Activated CD4-positive, alpha-beta T cell treated with anti-CD3 and anti-CD28 coated beads, Interleukin-2, amount 10 ng/mL, durations not matched to agents 24 days and 14 days (primary cell): ENCODE measurements around the gene PGBD2. TPM values are rescaled to one million over a fixed set of nuclear protein-coding genes. Genes with fewer than 3 reads are reported as not detected.
"Not testable (repeated sequence)": the region's sequence is repeated elsewhere in the genome, so short reads cannot be mapped to it uniquely, and the experiment has no call there.

ENCODE experiments used
- DNase-seq: peaks from one replicate; pipeline ENCODE4 v3.0.0; 2022
- H3K27ac Mint-ChIP-seq: one replicate; pipeline ENCODE4 v1.8.0; 2022; ENCODE audit warnings: mild to moderate bottlenecking, mixed read lengths
- H3K27me3 Mint-ChIP-seq: one replicate; pipeline ENCODE4 v1.8.0; 2022; ENCODE audit warnings: mixed read lengths
- H3K36me3 Mint-ChIP-seq: one replicate; pipeline ENCODE4 v1.8.0; 2022; ENCODE audit warnings: low read depth, mild to moderate bottlenecking, mixed read lengths
- H3K4me1 Mint-ChIP-seq: one replicate; pipeline ENCODE4 v1.8.0; 2021; ENCODE audit warnings: mixed read lengths
- H3K4me3 Mint-ChIP-seq: one replicate; pipeline ENCODE4 v1.8.0; 2022; ENCODE audit warnings: mild to moderate bottlenecking, moderate library complexity, mixed read lengths
- H3K9me3 Mint-ChIP-seq: one replicate; pipeline ENCODE4 v1.8.0; 2021; ENCODE audit warnings: mixed read lengths
- intact Hi-C: fragments of 100-400 bp; cut with micrococcal nuclease; formaldehyde crosslinking; loops from one replicate; pipeline ENCODE4 v1.15.1; 2023
- total RNA-seq: library from RNA; stranded (reverse); gene quantifications from 2 replicates; pipeline ENCODE4 v1.2.3, GENCODE V29; 2022

PGBD2 gene
- total RNA-seq, 1 donor from 2014 or later, result 7.4 TPM

DNA sequence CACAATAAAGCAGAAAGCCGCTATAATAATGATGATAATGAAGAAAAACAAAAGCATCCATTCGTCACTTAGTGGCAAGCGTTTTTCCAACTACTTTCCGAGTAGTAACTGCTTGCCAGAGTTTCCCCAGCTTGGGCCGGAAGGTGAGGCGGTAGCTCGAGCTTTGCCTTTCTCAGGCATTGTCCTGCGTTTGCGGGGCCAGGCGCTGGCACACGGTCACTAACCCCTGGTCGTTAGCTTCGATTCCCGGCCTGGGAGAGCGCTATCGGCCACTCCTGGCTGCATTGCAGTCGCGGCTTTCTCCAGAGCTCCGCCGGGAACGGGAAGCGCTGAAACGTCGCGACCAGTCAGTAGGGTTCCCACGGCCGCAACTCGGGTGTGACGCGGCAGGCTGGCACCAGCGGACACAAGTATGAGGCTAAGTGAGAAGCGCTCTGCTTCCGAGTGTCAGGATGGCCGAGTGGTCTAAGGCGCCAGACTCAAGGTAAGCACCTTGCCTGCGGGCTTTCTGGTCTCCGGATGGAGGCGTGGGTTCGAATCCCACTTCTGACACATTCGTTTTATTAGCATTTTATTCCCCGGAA is 32.5 kb upstream of the PGBD2 start:
- peak; percentile 97 for DNase-seq
- peaks cover 6% of the 10 kb centered on the region for H3K9me3 Mint-ChIP-seq
- H3K27ac Mint-ChIP-seq, result peak overlapping the region; percentile 95
- H3K4me3 Mint-ChIP-seq, result peak overlapping the region; percentile 96
- H3K4me1 Mint-ChIP-seq, result peaks cover 19% of the 10 kb centered on the region
- peaks cover 14% of the 10 kb centered on the region for H3K27me3 Mint-ChIP-seq
- intact Hi-C loops, result loop anchor here (1.0 kb wide), 5 partner anchors 10 to 47 kb away; partner anchors contain the start of genes PGBD2, ZNF672 and ZNF692
- peaks cover 3% of the 10 kb centered on the region for H3K36me3 Mint-ChIP-seq

DNA sequence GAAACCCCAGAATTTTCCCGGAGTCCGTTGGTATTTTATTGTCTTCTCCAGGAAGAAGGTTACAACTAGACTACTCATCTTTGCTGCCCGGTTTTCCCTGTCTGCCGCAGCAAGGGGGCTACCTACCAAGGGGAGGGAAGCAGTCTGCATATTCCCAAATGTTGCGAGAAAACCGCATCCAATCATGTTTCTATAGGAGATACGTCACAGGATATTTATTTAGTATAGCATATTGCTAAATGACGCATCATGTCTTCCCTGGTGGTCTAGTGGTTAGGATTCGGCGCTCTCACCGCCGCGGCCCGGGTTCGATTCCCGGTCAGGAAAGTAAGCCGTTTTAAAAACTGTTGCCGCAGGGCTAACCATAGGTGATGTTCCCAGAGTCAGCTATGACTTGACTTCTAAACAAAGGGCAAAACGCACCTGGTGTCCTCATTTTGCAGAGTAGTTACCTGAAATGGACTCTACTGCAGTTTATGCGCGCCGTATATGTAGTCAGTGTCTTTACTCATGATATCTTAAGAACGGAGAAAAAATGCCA is 32.0 kb upstream of the PGBD2 start:
- peak overlapping the region; percentile 96 for H3K4me3 Mint-ChIP-seq
- H3K27me3 Mint-ChIP-seq, result peaks cover 16% of the 10 kb centered on the region
- peaks cover 19% of the 10 kb centered on the region for H3K4me1 Mint-ChIP-seq
- DNase-seq, result peak; percentile 95
- peak overlapping the region; percentile 95 for H3K27ac Mint-ChIP-seq
- peaks cover 6% of the 10 kb centered on the region for H3K9me3 Mint-ChIP-seq
- intact Hi-C loops, result loop anchor here (1.0 kb wide), 5 partner anchors 11 to 48 kb away; partner anchors contain the start of genes PGBD2, ZNF672 and ZNF692
- H3K36me3 Mint-ChIP-seq, result peaks cover 3% of the 10 kb centered on the region

DNA sequence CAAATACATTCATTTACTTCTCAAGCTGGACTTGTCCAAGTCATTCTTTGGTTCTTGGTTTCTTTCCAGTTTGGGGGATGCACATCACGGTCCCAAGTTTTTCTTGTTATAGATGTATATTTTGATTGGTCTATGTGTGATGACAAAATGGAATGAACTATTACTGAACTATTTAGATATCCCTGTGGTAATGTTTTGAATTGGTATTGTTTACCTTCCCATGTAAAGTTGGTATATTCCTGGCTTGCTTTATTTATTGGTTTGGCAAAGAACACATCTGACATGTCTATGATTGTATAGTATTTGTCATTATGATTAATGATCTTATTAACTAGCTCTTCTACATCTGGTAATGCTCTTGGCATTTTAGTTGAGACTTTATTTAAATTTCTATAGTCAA is 24.8 kb upstream of the PGBD2 start:
- no peak for DNase-seq
- Mint-ChIP-seq H3K36me3 (no peaks in the 10 kb centered on the region), H3K27ac (no peak overlapping the region), H3K4me3 (no peak overlapping the region), H3K27me3 (peaks cover 31% of the 10 kb centered on the region), H3K4me1 (no peaks in the 10 kb centered on the region), H3K9me3 (no peaks in the 10 kb centered on the region)
- intact Hi-C loops, result no loop called here

DNA sequence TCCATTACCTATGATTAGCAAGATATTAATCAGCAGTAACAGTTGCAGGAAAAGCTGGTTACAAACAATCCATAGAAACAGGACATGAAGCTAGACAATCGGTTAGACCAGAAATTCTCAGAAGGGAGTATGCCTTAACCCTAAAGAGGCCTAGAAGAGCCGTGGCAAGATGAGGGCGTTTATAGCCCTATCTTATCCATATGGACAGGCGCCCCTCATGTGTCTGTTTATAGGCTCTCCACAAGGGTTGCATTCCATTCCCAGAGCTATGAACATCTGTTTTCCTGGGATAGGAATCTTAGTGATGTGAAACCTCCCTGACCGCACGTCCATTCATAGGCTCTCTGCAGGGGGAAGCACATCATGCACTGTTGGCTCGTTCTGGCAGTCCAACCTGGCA is 23.6 kb upstream of the PGBD2 start:
- H3K9me3 Mint-ChIP-seq, H3K4me1 Mint-ChIP-seq, H3K4me3 Mint-ChIP-seq, DNase-seq, H3K27ac Mint-ChIP-seq, intact Hi-C loops, H3K36me3 Mint-ChIP-seq: not testable (repeated sequence)
- peaks cover 34% of the 10 kb centered on the region for H3K27me3 Mint-ChIP-seq

DNA sequence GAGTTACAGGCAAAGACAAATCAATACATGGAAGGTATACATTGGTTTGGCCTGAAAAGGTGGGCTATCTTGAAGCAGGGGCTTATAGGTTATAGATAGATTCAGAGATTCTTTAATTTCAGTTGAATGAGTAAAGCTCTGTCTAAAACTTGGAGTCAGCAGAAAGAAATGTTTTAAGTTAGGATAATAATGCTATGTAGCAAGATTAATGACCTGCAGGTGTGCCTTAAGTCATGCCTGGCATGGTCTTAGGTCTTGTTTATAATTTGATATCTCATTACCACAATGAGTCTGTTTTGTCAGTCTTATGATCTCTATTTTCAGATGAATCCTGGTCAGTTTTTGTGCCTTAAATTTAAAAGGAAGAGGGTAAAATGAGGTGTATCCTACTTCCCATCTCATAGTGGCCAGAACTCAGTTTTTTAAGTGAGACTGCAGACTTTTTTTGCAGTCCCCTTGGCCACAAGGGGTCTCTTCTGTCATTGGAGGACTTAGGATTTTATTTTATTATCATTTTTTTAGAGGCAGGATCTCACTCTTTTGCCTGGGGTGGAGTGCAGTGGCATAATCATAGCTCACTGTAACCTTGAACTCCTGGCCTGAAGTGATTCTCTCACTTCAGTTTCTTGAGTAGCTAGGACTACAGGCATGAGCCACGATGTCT is 21.3 kb upstream of the PGBD2 start:
- no peak overlapping the region for H3K27ac Mint-ChIP-seq
- H3K9me3 Mint-ChIP-seq, result no peaks in the 10 kb centered on the region
- no peak overlapping the region for H3K4me3 Mint-ChIP-seq
- intact Hi-C loops, result no loop called here
- no peaks in the 10 kb centered on the region for H3K4me1 Mint-ChIP-seq
- H3K36me3 Mint-ChIP-seq, result no peaks in the 10 kb centered on the region
- H3K27me3 Mint-ChIP-seq, result peaks cover 29% of the 10 kb centered on the region
- DNase-seq, result no peak

DNA sequence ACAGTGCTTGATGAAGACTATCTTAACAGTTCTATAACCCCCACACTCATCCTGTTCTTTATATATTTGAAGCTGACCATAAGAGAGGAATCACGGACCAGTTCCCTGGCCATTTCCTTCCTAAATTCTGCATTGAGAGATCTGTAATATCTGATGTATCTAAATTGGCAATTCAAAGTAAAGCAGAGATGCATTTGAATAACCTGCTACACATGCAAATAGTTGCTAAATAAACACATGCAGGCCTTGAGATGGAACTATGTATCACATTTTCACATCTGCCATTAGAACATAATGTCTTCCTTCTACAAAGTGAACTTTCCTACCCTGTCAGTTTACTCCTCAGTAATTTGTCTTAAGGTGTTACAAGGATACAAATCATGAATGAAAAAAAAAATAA is 20.4 kb upstream of the PGBD2 start:
- peaks cover 28% of the 10 kb centered on the region for H3K27me3 Mint-ChIP-seq
- intact Hi-C loops, result no loop called here

DNA sequence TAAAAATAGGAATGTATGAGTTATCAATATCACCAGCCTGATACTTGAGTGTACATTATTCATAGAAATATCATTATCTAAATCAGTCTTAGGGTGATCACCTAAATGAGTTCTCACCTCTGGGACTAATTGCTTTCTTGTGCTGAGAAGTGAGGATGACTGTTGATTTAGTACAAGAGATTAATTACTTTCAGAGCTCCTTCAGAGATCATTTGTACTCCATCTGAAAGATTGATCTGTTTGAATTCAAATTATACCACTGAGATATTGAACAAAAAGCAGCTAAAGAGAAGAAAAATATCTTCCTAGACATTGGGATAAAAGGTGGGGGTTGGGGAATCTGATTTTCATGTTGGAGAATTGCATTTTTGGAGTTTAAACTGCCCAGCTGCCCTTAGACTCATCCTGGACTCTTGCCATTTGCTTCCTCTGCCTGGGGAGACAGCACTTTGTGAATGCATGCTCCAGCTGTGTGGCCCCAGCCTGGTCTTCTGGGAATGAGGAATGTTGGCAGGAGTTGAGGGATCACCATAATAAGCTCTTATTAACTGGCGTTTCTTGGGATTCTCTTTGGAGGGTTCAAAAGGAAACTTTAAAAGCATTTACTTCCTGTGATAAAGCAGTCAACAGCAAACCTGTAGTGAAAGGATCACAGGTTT is 19.7 kb upstream of the PGBD2 start:
- Mint-ChIP-seq H3K36me3 (no peaks in the 10 kb centered on the region), H3K9me3 (no peaks in the 10 kb centered on the region), H3K4me3 (no peak overlapping the region), H3K4me1 (no peaks in the 10 kb centered on the region), H3K27ac (no peak overlapping the region), H3K27me3 (peaks cover 29% of the 10 kb centered on the region)
- no peak for DNase-seq
- intact Hi-C loops, result no loop called here

More for the DNA sequence above, 20.4 kb upstream of the PGBD2 start:
- Mint-ChIP-seq H3K4me3 (no peak overlapping the region), H3K27ac (no peak overlapping the region), H3K9me3 (no peaks in the 10 kb centered on the region), H3K36me3 (no peaks in the 10 kb centered on the region), H3K4me1 (no peaks in the 10 kb centered on the region)
- DNase-seq, result no peak

DNA sequence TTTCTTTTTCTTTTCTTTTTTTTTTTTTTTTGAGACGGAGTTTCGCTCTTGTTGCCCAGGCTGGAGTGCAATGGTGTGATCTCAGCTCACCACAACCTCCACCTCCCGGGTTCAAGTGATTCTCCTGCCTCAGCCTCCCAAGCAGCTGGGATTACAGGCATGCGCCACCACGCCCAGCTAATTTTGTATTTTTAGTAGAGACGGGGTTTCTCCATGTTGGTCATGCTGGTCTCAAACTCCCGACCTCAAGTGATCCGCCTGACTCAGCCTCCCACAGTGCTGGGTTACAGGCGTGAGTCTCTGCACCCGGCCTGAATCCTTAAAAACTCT is 16.2 kb upstream of the PGBD2 start:
- H3K4me1 Mint-ChIP-seq, H3K4me3 Mint-ChIP-seq, intact Hi-C loops, DNase-seq, H3K36me3 Mint-ChIP-seq, H3K27ac Mint-ChIP-seq, H3K9me3 Mint-ChIP-seq: not testable (repeated sequence)
- H3K27me3 Mint-ChIP-seq, result peaks cover 46% of the 10 kb centered on the region

DNA sequence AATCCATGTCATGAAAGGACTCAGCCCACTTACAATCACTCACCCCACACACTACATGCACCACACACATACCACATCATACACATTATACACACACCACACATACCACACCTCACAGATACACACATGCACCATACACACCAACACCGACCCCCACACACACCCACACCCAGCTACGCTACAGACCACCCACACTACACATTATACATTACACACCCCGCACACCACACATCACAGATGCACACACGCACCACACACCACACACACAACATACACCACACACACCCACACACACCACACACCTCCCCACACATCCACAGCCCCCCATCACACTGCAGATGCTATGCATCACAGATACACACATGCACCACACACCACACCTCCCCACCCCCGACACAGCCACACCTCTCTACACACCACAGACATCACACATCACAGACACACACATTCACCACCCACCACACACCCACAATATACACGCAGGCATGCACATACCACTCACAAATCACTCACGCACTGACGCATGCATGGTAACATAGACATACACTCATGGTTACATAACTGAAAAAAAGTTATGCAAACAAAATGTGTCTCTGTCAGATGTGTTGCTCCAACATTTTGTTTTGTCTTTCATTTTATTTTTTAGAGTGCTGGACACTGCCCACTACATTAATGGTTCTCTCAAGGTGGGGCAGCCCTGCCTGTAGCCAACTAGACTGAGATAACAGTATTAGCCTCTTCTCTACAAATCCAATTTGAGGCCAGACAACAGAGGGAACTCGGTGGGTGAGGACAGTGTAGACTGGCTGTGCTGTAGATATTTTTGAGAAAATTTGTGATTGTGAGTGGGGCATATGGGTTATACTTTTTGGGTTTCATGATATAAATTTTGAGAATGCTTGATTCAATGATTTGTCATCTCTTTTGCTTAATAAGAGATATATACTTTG is 15.2 kb upstream of the PGBD2 start:
- no peak for DNase-seq
- H3K4me1 Mint-ChIP-seq, result no peaks in the 10 kb centered on the region

DNA sequence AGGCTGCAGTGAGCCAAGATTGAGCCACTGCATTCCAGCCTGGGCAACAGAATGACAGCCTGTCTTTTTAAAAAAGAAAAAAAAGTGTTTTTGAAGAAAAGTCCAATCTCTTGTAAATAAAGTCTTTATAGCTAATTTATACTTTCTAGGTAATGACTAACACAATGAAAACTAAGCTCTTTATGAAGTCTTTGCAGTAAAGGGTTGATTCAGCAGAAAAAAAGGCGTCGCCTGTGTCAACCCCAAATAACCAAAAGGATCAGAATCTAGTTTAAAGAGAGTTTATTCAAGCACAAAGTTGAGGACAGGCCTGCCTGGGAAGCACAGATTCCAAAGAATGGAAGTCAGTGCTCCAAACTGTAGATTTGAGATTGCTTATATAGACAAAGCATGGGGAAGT is 14.3 kb upstream of the PGBD2 start:
- no peaks in the 10 kb centered on the region for H3K9me3 Mint-ChIP-seq
- peaks cover 42% of the 10 kb centered on the region for H3K27me3 Mint-ChIP-seq
- DNase-seq, result no peak
- H3K4me3 Mint-ChIP-seq, result no peak overlapping the region
- intact Hi-C loops, result no loop called here
- no peaks in the 10 kb centered on the region for H3K36me3 Mint-ChIP-seq
- H3K4me1 Mint-ChIP-seq, result no peaks in the 10 kb centered on the region
- no peak overlapping the region for H3K27ac Mint-ChIP-seq

More for the DNA sequence above, 15.2 kb upstream of the PGBD2 start:
- no peak overlapping the region for H3K4me3 Mint-ChIP-seq
- H3K27ac Mint-ChIP-seq, result no peak overlapping the region
- no peaks in the 10 kb centered on the region for H3K36me3 Mint-ChIP-seq
- intact Hi-C loops, result no loop called here
- no peaks in the 10 kb centered on the region for H3K9me3 Mint-ChIP-seq
- peaks cover 46% of the 10 kb centered on the region for H3K27me3 Mint-ChIP-seq

DNA sequence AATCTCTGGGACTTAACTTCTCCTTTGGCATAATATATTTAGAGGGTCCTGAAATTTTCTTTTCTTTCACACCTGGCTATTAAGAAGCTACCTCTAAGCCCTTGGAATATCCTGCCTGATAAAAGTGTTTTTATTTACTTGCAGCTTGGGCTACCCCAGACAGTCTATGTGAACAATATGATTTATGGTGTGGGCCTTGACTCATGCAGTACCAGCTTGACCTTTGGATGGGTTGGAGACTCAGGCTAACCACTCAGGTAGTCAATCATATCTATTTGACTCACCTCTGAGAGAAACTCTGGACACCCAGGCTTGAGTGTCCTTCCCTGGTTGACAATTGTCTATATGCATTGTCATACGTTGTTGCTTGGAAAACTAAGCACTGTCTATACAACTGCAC is 13.4 kb upstream of the PGBD2 start:
- Mint-ChIP-seq H3K4me3 (no peak overlapping the region), H3K27me3 (peaks cover 41% of the 10 kb centered on the region), H3K27ac (no peak overlapping the region), H3K36me3 (no peaks in the 10 kb centered on the region), H3K9me3 (no peaks in the 10 kb centered on the region), H3K4me1 (no peaks in the 10 kb centered on the region)
- DNase-seq, result no peak
- intact Hi-C loops, result no loop called here

DNA sequence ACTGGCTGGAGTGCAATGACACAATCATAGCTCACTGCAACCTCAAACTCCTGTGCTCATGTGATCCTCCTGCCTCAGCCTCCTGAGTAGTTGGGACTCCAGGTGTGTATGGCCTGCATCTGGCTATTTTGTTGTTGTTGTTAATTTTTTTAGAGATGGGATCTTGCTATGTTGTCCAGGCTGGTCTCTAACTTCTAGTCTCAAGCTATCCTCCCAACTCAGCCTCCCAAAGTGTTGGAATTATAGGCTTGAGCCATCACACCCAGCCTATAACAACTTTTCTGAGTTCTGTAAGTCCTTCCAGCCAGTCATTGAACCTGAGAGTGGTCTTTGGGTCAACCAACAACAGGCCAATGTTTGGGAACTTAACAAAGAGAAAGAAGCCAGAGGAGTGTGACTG is 11.2 kb upstream of the PGBD2 start:
- Mint-ChIP-seq H3K27me3 (peaks cover 49% of the 10 kb centered on the region), H3K27ac (no peak overlapping the region), H3K36me3 (no peaks in the 10 kb centered on the region), H3K4me3 (no peak overlapping the region), H3K4me1 (no peaks in the 10 kb centered on the region), H3K9me3 (no peaks in the 10 kb centered on the region)
- no peak for DNase-seq
- intact Hi-C loops, result no loop called here

DNA sequence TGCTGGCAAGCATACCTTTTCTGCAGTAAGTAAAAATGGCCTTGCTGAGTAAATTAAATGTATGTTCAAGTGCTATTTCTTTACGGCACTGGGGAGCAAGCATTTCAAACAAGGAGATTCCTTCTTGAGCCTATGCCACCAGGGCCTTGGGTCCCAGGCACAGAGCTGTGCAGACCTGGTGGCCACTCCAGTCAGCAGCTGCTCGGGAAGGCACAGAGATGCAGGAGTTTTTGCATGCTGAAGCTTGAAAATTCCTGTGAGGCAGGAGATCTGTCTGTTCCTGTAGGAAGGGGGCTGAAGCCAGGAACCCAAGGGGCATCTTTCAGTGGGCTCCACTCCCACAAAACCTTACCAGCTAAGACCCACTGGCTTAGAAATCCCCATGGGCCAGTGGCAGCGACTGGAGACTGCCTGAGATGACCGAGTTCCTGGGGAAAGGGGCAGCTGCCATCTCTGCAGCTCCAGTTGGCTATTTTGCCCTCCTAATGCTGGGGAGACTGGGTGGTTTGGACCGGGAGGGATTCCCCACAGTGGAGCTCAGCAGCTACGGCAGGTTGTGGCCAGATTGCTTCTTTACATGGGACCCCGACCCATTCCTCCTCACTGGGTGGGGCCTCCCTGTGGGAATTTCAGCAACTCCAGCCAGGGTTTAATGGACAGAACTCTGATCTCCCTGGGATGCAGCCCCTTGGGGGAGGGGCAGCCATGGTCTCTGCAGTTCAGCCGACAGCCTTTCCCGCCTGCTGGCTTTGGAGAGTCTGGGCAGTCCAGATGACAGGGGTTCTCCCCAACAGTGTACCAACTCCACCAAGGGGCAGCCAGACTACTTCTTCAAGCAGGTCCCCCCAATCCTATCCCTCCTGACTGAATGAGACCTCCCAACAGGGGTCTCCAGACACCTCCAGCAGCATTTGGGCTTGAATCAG is 8.4 kb upstream of the PGBD2 start:
- DNase-seq, result no peak
- H3K27ac Mint-ChIP-seq, result no peak overlapping the region
- H3K4me1 Mint-ChIP-seq, result peaks cover 5% of the 10 kb centered on the region
- H3K9me3 Mint-ChIP-seq, result no peaks in the 10 kb centered on the region
- peaks cover 51% of the 10 kb centered on the region for H3K27me3 Mint-ChIP-seq
- H3K36me3 Mint-ChIP-seq, result no peaks in the 10 kb centered on the region
- no peak overlapping the region for H3K4me3 Mint-ChIP-seq
- intact Hi-C loops, result no loop called here
